AG08395 (cell line): ENCODE results near the gene MXRA7.
"Not testable (repeated sequence)": the region's sequence is repeated elsewhere in the genome, so short reads cannot be mapped to it uniquely, and the experiment has no call there.

ENCODE experiments used
- DNase-seq: peaks from one replicate; pipeline ENCODE4 v3.0.0; 2012; ENCODE audit warnings: mixed read lengths, low spot score

The MXRA7 gene, protein sequence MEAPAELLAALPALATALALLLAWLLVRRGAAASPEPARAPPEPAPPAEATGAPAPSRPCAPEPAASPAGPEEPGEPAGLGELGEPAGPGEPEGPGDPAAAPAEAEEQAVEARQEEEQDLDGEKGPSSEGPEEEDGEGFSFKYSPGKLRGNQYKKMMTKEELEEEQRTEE

DNA sequence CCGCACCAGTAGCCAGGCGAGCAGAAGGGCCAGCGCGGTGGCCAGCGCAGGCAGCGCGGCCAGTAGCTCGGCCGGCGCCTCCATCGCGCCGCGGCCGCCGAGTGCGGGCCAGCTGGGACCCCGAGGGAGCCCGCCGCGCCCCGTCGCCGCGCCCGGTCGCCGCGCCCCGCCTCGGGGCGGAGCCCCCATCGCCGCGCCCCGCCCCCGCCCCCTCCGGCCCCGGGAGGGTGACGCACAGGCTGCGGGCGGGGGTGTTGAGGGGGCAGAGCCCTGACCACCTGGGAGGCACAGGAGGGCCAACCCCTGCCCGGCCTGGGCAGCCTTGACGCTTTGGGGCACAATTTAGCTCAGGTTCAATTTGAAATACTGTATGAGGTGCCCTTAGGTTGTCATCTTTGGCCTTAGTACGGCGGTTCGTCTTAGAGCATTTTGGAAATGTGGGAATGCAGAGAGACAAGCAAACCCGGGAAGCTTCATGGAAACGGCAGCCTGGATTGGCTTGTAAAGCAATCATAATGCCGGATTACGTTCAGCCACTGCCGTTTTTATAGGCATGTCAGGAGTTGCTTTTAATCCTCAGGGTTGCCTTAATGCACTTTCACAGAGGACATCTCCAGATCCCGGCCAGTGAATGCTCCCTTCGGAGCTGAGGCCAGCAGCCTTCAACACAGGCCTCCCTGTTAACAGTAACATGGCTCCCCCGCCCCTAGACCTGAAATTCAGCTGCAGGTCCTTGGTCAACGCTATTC lies at the start of gene MXRA7:
TSS of gene MXRA7 (minus strand) at position 103 of the 749 bp plus-strand sequence. CDS start at position 84, 19 bp downstream.
- DNase-seq, result peak; percentile 85

DNA sequence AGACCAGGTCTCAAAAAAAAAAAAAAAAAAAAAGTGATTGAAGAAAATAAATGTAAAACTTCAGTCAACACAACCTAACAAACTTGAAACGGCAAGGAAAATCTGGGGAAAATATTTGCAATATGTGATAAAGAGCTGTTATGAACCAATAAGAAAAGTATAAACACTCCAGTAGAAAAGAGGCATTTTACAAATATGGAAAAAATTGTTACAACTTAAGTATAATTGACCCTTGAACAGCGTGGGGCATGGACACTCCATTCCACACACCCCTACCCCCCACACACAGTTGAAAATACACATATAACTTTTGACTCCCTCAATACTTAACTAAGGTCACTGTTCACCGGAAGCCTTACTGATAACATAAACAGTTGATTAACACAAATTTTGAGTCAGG lies 47.8 kb upstream of the MXRA7 start:
- no peak for DNase-seq

DNA sequence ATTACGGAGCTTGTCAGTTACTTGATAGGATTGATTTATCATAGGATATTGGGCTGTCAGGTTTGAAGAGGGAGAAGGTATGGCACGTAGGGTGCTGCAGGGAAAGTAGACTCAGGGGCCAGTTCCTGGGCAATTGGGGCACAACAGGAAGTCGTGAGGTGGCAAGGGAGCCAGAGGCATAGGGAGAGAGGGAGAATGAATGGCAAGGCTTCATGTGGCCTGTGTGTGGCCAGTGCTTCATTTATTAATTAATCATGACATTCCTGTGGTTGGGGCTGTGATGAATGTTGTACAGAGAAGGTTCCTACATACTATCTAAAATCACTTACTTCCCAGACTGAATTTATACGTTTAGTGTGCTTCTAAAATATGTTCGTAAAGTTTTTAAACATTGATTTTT lies 46.5 kb upstream of the MXRA7 start:
- no peak for DNase-seq

DNA sequence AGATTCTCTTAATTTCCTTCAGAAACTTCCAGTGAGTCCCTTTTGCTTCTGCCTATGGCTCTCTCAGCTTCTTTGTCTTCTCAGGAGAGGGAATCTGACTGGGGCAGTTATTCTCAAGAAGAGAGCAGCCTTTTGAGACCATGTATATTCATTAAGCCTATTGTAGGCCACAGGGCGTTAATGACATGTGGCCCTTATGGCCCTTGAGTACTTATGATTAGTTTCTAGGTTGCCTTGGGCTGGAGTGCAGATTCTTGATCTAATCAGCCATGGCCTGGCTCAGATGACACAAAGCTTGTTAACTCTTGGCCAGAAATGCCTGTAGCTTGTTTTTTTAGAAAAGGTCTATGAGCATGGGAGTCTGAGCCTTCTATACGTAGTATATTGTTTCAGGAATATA lies 44.5 kb upstream of the MXRA7 start:
- no peak for DNase-seq

DNA sequence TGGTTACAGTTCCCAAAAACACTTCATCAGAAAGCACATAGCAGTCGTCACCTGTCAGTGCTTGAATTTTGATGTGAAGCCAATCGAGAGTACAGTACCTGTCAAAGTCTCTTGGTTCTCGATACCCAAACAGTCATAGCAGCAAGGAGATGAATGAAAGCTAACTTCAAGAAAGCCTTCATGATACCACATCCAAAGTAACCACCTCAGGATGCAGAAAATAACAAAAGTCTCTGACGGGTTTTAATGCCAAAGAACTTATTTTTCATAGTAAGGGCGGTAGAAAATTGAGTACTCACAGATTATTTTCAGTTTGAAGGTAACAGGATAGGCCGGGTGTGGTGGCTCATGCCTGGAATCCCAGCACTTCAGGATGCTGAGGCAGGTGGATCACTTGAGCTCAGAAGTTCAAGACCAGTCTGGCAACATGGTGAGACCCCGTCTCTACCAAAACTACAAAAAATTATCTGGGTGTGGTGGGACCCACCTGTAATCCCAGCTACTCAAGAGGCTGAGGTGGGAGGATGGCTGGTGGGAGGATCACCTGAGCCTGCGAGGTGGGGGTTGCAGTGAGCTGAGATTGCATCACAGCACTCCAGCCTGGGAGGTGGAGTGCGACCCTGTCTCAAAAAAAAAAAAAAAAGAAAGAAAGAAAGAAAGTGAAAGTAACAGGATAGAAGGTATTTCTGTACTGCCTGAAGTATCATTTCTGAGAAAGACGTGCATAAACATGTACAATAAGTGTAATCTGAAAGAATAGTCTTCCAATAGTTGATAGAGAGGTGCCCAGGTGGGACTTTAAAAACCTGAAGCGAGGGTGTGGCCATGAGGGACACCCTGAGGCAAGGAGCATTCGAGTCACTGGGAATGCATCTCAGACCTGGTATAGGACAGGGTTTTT lies 42.5 kb upstream of the MXRA7 start:
- no peak for DNase-seq

DNA sequence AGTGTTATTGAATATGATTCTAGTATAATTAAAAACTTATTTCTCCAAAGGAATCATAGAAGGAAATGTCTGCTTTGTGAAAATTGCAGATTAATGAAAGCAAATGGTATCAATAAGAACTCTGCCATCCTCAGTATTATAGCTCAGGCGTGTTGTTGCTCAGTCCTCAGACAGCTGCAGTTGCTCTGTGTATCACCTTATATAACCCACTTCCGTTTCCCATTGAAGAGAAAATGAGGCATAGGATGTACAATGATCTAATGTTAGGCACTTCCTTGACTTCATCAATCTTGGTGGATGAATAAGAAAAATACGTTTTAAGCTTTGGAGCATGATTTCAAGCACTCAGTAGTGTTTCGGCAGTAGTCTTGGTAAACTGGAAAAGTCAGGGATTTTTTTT lies 41.2 kb upstream of the MXRA7 start:
- no peak for DNase-seq

DNA sequence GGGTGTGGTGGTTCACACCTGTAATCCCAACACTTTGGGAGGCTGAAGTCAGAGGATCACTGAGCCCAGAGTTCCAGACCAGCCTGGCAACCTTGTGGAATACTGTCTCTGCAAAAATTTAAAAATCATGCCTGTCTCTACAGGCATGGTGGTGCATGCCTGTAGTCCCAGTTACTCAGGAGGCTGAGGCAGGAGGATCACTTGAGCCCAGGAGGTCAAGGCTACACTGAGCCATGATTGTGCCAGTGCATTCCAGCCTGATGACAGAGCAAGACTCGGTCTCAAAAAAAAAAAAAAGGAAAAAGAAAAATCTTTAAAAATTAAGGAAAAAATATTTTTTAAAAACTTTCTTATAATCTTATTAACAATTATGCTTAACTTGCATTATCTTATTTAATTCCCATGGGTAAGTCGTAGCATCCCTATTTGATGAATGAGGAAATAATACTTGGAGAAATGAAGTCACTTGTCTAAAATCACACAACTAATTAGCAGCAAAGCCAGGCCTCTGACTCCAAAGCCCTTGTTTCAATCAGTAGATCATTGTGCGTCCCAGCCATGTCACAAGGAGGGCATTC lies 40.7 kb upstream of the MXRA7 start:
- DNase-seq, result no peak

DNA sequence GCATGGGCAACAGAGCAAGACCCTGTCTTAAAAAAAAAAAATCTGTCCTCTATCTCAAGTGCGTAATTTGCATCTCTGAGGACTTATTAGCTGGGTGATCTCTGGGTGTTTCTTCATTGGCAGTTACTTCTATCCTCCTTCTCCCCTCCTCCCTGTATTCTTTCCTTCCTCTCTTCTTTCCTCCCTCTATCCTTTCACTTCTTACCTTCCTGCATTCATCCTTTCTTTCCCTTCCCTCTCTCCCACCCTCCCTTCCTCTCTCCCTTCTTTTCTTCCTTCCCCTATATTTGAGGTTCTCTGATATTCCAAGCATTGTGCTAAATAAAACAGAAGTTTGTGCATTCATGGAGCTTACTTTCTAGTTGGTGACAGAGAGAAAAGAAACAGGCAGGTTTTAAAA lies 37.9 kb upstream of the MXRA7 start:
- DNase-seq, result no peak

DNA sequence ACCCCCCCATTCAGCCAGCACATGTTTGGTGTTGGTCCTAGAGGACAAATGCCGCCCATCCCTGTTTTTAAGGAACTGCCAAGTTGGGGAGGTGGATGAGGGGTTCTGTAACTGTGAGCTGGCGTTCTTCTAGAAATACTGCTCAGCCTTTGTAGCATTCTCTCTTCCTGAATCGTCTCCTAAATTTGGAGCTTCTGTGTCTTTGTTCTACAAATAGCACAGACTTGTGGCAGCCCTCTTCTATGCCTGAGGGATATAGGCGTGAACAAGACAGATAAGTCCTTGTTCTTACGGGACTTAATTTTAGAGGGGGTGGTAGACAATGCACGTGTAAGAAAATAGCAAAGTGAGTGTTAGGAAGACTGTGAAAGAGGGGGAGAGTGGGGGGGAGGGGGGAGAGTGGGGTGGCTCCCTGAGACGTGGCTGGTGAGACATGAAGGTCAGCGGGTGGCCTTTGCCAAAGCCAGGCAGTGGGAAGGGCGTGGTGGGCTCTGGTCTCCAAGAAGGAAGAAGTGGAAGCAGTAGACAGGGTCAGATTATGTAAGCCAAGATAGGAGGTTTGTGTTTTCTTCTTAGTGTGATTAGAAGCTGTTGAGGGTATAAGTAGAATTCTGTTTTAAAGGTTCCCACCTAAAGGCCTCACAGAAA lies 37.1 kb upstream of the MXRA7 start:
- DNase-seq, result no peak

DNA sequence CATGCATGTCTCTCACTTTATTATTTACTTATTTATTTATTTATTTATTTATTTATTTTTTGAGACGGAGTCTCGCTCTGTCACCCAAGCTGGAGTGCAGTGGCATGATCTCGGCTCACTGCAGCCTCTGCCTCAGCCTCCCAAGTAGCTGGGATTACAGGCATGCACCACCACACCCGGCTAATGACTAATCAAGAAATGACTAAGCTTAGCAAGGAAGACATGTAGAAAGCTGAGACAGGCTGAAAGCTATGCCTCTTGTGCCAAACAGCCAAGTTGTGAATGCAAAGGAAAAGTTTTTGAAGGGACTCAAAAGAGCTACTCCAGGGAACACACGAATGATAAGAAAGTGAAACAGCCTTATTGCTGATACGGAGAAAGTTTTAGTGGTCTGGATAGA lies 35.0 kb upstream of the MXRA7 start:
- DNase-seq, result not testable (repeated sequence)

DNA sequence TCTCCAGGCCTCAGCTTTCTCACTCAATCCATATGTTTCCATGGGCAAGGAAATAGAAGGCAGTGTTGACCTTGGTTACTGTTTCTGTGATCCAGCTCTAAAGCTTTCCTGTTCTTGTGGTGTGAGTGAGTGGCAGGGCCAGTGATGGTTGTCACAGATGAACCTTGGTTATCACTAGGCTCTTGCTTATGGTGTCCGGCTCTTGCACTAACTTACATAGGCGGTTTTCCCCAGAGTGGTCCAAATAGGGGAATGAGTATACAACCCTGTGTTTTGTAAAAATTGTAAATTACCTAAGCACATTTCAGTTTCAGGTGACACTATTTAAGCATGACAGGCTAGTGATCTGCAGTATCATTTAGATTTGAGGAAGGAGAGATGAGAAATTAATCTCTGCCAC lies 34.0 kb upstream of the MXRA7 start:
- no peak for DNase-seq

DNA sequence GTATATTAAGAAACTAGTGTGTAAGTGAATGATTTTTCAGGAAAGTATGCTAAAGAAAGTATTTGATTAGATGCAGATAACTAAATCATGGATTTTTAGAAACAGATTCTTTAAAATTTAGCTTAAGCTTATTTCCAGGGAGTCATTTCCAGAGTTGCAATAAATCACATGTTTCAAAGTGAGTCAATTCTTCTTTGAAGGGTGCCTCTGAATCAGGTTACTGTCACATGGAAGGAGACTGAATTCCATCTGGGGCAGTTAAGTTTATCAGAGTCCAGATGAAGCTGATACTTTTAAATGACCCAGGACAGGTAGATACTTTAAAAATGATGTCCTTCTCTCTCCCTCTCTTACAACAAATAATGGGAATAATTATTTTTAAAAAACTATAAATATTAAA lies 32.2 kb upstream of the MXRA7 start:
- DNase-seq, result no peak

DNA sequence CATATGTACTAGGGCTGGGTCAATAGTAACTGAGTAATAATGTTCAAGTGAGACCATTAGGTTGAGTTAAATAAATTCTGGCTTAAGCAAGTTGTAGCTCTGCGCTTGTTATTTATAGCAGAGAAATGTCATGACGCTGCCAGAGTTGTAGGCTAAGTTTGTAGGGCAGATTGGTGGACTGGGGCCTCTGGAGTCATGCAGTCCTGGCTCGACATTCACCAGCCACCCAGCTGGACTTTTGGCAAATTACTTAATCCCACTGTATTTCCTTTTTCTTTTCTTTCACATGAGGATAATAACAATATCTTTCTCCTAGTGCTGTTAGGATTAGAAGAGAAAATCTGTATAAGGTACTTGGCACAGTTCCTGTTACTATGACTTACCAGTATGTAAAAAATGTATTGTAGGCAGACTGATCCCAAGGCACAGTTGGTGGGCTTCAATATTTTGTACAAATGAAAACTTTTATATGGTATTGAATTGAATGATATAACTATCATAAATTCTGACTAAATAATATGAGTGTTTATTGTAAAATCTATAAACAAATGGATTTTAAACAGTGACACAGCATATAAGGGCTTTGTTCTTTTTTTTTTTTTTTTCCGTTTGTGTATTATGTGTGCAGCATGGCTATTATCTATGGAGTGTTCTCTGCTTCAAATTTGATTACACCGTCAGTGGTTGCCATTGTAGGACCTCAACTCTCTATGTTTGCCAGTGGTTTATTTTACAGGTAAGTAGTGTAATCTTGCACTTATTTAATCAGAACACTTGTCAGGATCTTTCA lies 29.8 kb upstream of the MXRA7 start:
- DNase-seq, result no peak

DNA sequence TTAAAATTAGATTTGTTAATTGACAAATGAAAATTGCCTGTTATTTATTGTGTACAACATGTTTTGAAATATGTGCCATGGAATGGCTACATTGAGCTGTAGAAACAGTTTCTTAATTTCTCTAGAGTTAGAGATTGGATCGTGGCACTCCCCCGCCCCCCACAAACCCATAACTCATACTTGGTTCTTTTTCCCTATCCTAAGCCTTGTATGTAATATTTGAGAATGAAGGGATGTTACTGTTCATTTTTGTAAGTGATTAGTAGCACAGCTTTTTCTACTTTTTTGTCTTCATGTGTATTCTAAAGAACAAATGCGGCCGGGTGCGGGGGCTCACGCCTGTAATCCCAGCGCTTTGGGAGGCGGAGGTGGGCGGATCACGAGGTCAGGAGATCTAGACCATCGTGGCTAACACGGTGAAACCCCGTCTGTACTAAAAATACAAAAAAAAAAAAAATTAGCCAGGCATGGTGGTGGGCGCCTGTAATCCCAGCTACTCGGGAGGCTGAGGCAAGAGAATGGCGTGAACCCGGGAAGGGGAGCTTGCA lies 28.9 kb upstream of the MXRA7 start:
- not testable (repeated sequence) for DNase-seq

DNA sequence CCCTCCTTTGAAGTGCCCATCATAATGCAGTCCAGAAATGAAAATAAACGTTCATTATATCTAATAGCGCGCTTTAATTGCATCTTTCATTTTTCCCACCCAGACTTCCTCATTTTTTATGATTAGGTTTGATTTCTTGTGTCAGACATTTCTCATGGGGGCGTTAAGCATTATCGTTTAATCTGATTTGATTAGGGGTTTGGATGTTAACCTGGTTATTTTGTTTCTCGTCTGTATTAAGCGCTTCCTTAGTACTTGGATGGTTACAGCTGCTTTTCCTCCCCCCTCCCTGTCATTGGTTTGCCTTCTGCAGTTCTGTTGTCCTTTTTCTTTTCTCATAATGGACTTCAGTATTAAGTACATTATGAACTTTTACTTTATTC lies 27.7 kb upstream of the MXRA7 start:
- no peak for DNase-seq

DNA sequence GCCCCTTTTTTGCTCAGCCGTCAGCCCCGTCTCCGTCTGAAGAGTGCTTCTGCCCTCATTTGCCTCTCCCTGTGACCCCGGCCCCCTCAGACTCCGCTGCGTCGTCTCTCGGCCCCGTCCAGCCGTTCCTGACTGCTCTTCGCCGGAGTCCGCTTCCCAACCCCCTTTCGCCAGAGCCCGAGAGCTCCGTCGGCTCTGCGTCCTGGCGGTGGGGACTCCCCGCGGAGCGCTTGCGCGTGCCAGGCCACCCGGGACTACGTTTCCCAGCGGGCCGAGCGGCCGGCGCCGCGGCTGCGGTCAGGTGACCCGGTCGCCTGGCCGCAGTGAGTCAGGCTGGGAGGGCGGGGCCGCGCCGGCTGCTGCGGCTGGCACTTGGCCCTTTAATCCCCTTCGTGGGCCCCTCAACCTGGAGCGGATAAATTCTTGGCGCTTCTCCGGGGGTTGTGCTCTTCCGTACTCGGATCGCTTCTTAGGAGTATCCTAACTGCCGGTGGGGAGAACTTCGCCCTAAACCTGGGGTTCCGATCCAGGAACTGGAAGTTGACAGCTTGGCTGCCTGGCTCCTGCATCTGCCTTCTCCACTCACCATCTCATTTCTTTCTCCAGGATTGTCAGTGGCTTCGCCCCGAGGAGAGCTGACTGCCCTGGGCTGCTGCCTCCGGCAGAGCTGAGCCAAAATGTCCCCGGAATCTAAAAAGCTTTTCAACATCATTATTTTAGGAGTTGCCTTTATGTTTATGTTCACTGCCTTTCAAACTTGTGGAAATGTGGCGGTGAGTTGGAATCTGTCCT lies 27.1 kb upstream of the MXRA7 start, which contains the start of gene MFSD11:
TSS of gene MFSD11 (plus strand) at position 444 of the 792 bp plus-strand sequence. CDS start at position 678, 234 bp downstream.
- peak; percentile 96 for DNase-seq

DNA sequence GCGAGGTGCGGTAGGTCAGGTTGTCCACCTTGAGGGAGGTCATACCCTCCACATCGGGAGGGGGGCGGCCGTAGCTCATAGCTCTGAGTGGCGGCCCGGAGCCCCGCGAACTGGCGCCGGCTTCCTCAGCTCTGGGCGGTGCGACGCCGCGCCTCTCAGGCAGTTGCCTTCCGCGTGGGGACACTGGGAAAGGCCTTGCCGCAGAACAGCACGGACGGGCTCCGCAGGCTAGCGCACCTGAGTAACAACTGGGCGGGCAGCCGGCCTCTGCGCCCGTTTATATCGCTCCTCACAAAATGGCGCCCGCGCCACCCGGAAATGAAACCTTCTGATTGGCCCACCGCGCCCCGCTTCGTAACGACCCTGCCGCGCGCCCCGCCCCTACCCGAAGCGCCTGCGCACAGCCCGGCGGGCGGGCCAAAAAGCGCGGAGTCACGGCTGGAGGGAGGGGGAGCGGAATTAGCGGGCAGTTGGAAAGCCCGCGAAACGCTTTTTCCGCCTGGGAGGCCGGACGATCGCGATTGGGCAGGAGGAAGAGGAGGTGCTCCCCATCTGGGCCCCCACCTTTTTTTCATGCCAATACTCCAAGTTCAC lies 26.4 kb upstream of the MXRA7 start, which contains the start of gene SRSF2:
TSS of gene SRSF2 (minus strand) at position 250 of the 594 bp plus-strand sequence. CDS start at position 79, 171 bp downstream.
- peak; percentile 99 for DNase-seq

DNA sequence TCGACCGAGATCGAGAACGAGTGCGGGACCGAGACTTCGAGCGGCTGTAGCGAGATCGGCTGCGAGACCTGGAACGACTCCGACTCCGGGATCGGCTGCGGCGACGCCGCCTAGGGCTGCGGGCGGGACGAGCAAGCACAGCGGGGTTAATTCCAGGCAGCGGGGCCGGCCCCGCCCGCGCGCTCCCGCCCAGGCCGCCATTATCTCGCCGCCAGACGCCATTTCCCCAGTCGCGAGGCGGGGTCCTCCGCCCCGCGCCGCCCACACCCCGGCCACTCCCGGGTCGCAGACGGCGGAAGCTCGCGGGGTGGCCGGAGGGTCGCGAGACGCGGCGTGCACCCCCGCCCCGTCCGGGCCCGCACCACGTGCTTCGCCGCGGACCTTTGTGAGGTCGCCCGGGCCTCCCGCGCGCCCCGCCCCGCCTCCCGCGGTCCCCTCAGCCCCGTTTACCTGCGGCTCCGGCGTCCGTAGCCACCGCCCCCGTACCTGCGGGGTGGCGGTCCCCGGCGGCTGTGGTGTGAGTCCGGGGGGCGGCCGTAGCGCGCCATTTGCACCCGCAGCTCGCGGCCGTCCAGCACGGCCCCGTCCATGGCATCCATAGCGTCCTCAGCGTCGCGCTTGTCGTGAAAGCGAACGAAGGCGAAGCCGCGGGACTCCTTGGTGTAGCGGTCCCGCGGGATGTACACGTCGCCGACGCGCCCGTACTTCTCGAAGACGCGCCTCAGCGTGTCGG lies 25.8 kb upstream of the MXRA7 start:
- peak; percentile 66 for DNase-seq
